Panc1 (cell line): ENCODE measurements around the gene EREG. TPM values are rescaled to one million over a fixed set of nuclear protein-coding genes. Genes with fewer than 3 reads are reported as not detected.

Experiments used
- ATAC-seq: fragments of 200-7000 bp; cut with Tn5 transposase; 2 replicates; pipeline ENCODE4 v1.9.1; 2020; ENCODE audit warnings: mild to moderate bottlenecking, moderate library complexity
- BruUV-seq: library from RNA; stranded (reverse); fragments of 400-500 nt; replicated peaks from 2 replicates; lab custom pipeline; 2021; lab: Mats Ljungman, UMichigan
- CTCF ChIA-PET: fragments of 300-600 bp; sonication (Branson Sonifier 250); formaldehyde crosslinking; loops from one replicate; lab custom pipeline; 2022; ENCODE audit warnings: antibody characterized with exemption; lab: Charles Lee
- POLR2A ChIA-PET: fragments of 300-600 bp; sonication (Branson Sonifier 250); formaldehyde crosslinking; loops from one replicate; lab custom pipeline; 2022; ENCODE audit warnings: antibody characterized with exemption; lab: Charles Lee
- DNase-seq: peaks from one replicate; pipeline ENCODE4 v3.0.0-alpha.2; 2010; ENCODE audit warnings: low read depth, low spot score
- H3K27ac ChIP-seq: 2 replicates; pipeline ENCODE4 v1.5.1; 2011; ENCODE audit warnings: mild to moderate bottlenecking, low read length, inconsistent platforms
- H3K27me3 ChIP-seq: fragments of 200-500 bp; sonication (Bioruptor generic); 2 replicates; pipeline ENCODE4 v1.6.0; 2014; ENCODE audit warnings: low read length, inconsistent platforms; ENCODE audit not compliant: control insufficient read depth, insufficient read depth
- H3K36me3 ChIP-seq: fragments of 200-500 bp; sonication (Bioruptor generic); 2 replicates; pipeline ENCODE4 v1.5.1; 2014; ENCODE audit warnings: inconsistent platforms, mild to moderate bottlenecking, low read length, moderate library complexity; ENCODE audit not compliant: control insufficient read depth, insufficient read depth
- H3K4me1 ChIP-seq: 2 replicates; pipeline ENCODE4 v1.5.1; 2011; ENCODE audit warnings: inconsistent platforms, mild to moderate bottlenecking, low read length, moderate library complexity; ENCODE audit not compliant: control insufficient read depth, insufficient read depth
- H3K4me3 ChIP-seq, 2 experiments: 2 replicates each; pipeline ENCODE4 v1.5.1; 2011 to 2012; ENCODE audit warnings: low read depth in 2 of 2, low read length in 2 of 2, mild to moderate bottlenecking in 2 of 2, inconsistent platforms in 1 of 2, moderate library complexity in 1 of 2
- H3K9me3 ChIP-seq: fragments of 200-500 bp; sonication (Bioruptor generic); 2 replicates; pipeline ENCODE4 v1.5.1; 2014; ENCODE audit warnings: low read depth, mild to moderate bottlenecking, inconsistent platforms, low read length, moderate library complexity; ENCODE audit not compliant: control insufficient read depth, insufficient read depth
- POLR2AphosphoS5 ChIP-seq: IDR thresholded peaks from 2 replicates; pipeline ENCODE4 v1.6.1; 2012; ENCODE audit warnings: mild to moderate bottlenecking, low read depth, low read length, moderate library complexity
- SIN3A ChIP-seq: IDR thresholded peaks from 2 replicates; pipeline ENCODE4 v1.6.1; 2012; ENCODE audit warnings: low read depth, mild to moderate bottlenecking, low read length, moderate library complexity, borderline replicate concordance; ENCODE audit not compliant: insufficient read depth
- TCF7L2 ChIP-seq: IDR thresholded peaks from 2 replicates; pipeline ENCODE4 v1.6.1; 2011; ENCODE audit warnings: mild to moderate bottlenecking, low read depth, low read length, inconsistent platforms
- in situ Hi-C: cut with HindIII; loops from 2 replicates; pipeline ENCODE4 v1.10.0; 2016; ENCODE audit warnings: low sequenced_read_pairs, low pct_unique_long_range_greater_than_20kb
- intact Hi-C: fragments of 100-400 bp; cut with micrococcal nuclease; formaldehyde crosslinking; loops from one replicate; pipeline ENCODE4 v1.10.0; 2022; ENCODE audit not compliant: unreplicated experiment
- total RNA-seq: library from RNA; stranded (reverse); gene quantifications from one replicate; pipeline ENCODE4 v1.2.1, GENCODE V29; 2021; ENCODE audit not compliant: unreplicated experiment
- TF ChIP-seq, protein P1 (sequence below), 2 experiments: IDR thresholded peaks; 2 replicates each; pipeline ENCODE4 v1.6.1; 2011 to 2012; ENCODE audit warnings: low read depth in 2 of 2, control low read depth in 1 of 2, low read length in 1 of 2, mild to moderate bottlenecking in 1 of 2, moderate library complexity in 1 of 2; ENCODE audit not compliant: insufficient read depth in 1 of 2
- TF ChIP-seq, protein P2 (sequence below): fragments of 450-650 bp; IDR thresholded peaks from 2 replicates; pipeline ENCODE4 v1.5.1; 2017; ENCODE audit warnings: mild to moderate bottlenecking

The EREG gene
- total RNA-seq, 1 experiment from 2014 or later, result 2.1 TPM

DNA sequence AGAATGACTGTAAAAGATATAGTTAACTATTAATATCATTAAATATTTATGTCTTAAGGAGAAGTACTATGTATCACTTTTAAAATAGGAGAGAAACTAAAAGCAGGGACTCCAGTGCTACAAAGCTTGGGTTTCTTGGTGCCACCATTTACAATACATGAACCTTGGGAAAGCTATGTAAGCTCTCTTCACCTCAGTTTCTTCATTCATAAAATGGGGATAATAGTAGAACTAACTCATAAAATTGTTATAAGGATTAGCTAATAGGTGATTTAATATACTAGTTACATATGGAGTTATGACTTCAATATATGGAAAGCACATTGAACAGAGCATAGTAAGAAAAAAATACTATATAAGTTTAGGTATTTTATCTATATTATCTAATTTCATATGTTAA, 33.0 kb upstream of the EREG start:
- BruUV-seq, result no TSS peak
- Histone ChIP-seq H3K36me3 (no peaks in the 10 kb centered on the region), H3K27me3 (no peaks in the 10 kb centered on the region), H3K27ac (no peak overlapping the region), H3K4me3 (no peak overlapping the region), H3K9me3 (no peaks in the 10 kb centered on the region), H3K4me1 (no peaks in the 10 kb centered on the region)
- ChIA-PET CTCF (no interaction called here), POLR2A (no interaction called here)
- no peak for ATAC-seq
- intact Hi-C loops, result no loop called here
- TF ChIP-seq TCF7L2, result no peak
- DNase-seq, result no peak
- in situ Hi-C loops, result no loop called here

DNA sequence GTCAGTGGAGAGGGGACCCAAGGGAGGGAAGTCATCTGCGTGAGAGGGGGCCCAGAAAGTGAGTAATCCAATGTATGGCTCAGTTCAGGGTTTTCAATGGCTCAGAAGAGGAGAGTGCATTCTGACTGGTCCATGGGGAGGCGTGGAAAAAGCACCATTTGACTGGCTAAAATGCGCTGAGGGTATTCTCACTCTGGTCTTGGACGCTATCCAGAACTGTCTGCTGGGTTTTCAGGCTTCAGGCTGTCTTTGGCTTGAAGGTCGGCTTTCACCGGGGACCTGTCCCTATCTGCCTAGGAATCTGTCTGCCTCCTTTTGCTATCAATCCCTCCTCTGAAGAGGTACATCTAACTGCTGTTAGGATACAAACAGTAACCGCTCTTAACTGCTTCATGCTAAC, 30.3 kb upstream of the EREG start:
- CTCF ChIA-PET, result no interaction called here
- in situ Hi-C loops, result no loop called here
- DNase-seq, result no peak
- intact Hi-C loops, result no loop called here
- H3K4me1 ChIP-seq, result no peaks in the 10 kb centered on the region
- no peak for TF ChIP-seq POLR2AphosphoS5
- TF ChIP-seq, protein P1, sequence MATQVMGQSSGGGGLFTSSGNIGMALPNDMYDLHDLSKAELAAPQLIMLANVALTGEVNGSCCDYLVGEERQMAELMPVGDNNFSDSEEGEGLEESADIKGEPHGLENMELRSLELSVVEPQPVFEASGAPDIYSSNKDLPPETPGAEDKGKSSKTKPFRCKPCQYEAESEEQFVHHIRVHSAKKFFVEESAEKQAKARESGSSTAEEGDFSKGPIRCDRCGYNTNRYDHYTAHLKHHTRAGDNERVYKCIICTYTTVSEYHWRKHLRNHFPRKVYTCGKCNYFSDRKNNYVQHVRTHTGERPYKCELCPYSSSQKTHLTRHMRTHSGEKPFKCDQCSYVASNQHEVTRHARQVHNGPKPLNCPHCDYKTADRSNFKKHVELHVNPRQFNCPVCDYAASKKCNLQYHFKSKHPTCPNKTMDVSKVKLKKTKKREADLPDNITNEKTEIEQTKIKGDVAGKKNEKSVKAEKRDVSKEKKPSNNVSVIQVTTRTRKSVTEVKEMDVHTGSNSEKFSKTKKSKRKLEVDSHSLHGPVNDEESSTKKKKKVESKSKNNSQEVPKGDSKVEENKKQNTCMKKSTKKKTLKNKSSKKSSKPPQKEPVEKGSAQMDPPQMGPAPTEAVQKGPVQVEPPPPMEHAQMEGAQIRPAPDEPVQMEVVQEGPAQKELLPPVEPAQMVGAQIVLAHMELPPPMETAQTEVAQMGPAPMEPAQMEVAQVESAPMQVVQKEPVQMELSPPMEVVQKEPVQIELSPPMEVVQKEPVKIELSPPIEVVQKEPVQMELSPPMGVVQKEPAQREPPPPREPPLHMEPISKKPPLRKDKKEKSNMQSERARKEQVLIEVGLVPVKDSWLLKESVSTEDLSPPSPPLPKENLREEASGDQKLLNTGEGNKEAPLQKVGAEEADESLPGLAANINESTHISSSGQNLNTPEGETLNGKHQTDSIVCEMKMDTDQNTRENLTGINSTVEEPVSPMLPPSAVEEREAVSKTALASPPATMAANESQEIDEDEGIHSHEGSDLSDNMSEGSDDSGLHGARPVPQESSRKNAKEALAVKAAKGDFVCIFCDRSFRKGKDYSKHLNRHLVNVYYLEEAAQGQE (IDR thresholded peaks at IDR 0.05; ENCODE audit: insufficient read depth in 1 of 2, low read depth in 2 of 2, low read length in 1 of 2), result no peak
- TF ChIP-seq, protein P2, sequence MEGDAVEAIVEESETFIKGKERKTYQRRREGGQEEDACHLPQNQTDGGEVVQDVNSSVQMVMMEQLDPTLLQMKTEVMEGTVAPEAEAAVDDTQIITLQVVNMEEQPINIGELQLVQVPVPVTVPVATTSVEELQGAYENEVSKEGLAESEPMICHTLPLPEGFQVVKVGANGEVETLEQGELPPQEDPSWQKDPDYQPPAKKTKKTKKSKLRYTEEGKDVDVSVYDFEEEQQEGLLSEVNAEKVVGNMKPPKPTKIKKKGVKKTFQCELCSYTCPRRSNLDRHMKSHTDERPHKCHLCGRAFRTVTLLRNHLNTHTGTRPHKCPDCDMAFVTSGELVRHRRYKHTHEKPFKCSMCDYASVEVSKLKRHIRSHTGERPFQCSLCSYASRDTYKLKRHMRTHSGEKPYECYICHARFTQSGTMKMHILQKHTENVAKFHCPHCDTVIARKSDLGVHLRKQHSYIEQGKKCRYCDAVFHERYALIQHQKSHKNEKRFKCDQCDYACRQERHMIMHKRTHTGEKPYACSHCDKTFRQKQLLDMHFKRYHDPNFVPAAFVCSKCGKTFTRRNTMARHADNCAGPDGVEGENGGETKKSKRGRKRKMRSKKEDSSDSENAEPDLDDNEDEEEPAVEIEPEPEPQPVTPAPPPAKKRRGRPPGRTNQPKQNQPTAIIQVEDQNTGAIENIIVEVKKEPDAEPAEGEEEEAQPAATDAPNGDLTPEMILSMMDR, result no peak
- no peak for TF ChIP-seq SIN3A
- TF ChIP-seq TCF7L2, result no peak
- no peaks in the 10 kb centered on the region for H3K9me3 ChIP-seq
- POLR2A ChIA-PET, result no interaction called here
- no peak overlapping the region for H3K27ac ChIP-seq
- BruUV-seq, result no TSS peak
- no peaks in the 10 kb centered on the region for H3K27me3 ChIP-seq
- no peak for ATAC-seq
- H3K36me3 ChIP-seq, result no peaks in the 10 kb centered on the region
- H3K4me3 ChIP-seq, result no peak overlapping the region

DNA sequence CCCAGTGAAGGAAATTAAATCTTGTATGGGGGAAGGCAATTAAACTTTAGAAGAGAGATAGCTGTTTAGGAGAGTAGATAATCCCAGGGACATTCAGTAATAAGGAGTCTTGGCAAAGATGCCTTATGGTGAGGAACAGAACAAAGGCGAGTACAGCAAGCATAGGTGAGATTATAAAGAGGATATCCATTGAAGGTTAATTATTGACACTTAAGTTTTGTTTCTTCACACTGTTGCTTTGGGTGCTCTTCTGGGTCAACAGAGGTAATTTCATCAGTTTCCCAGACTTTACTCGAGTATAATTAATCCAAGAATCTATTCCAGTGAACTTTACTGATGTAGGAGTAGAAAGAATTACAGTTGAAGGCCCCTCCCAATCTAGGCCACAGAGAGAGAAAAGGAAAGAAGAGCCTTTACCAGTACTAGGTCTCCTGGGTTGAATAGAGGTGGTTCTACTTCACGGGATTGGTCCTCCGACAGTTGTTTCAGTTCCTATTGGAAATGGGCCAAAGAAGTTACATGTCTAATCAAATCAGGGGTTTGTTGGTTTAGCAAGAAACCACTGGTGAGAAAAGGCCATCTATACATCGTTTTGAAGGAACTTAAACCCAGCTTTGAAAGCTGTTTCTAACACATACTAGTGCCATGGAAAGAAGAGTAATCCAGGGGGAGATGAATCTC, 29.5 kb upstream of the EREG start:
- CTCF ChIA-PET, result no interaction called here
- DNase-seq, result no peak
- BruUV-seq, result no TSS peak
- Histone ChIP-seq H3K4me3 (no peak overlapping the region), H3K9me3 (no peaks in the 10 kb centered on the region), H3K4me1 (no peaks in the 10 kb centered on the region), H3K36me3 (no peaks in the 10 kb centered on the region), H3K27ac (no peak overlapping the region), H3K27me3 (no peaks in the 10 kb centered on the region)
- intact Hi-C loops (no loop called here), in situ Hi-C loops (no loop called here)
- TF ChIP-seq, protein P1 (IDR thresholded peaks at IDR 0.05; ENCODE audit: insufficient read depth in 1 of 2, low read depth in 2 of 2, low read length in 1 of 2), result no peak
- no peak for TF ChIP-seq SIN3A
- no peak for TF ChIP-seq TCF7L2
- POLR2A ChIA-PET, result no interaction called here
- ATAC-seq, result no peak
